ENCODE measurements around the gene KDM1A.

KDM1A gene

GRCh38 chr1:23018661-23019093 lies 591 bp upstream of the KDM1A start:
- no peak for DNase-seq

- DNase-seq: no peak
These were observed 776 bp downstream of the KDM1A start for GRCh38 chr1:23019863-23020625.

- DNase-seq: no peak
These were observed 1.6 kb downstream of the KDM1A start for GRCh38 chr1:23020706-23021405.

GRCh38 chr1:23021834-23022233 lies 2.6 kb downstream of the KDM1A start:
- no peak for DNase-seq

- DNase-seq: no peak
These were observed 4.0 kb downstream of the KDM1A start for GRCh38 chr1:23023174-23023845.

GRCh38 chr1:23026568-23026967 lies 7.3 kb downstream of the KDM1A start:
- DNase-seq: no peak

- DNase-seq: no peak
These were observed 8.2 kb downstream of the KDM1A start for GRCh38 chr1:23027352-23027907.

- no peak for DNase-seq
These were observed 10.1 kb downstream of the KDM1A start for GRCh38 chr1:23029337-23029736.

- DNase-seq: no peak
These were observed 16.7 kb downstream of the KDM1A start for GRCh38 chr1:23035823-23036452.

GRCh38 chr1:23037081-23037740 lies 17.9 kb downstream of the KDM1A start:
- no peak for DNase-seq

- DNase-seq: no peak
These were observed 20.1 kb downstream of the KDM1A start for GRCh38 chr1:23039308-23039826.

GRCh38 chr1:23040509-23040908 lies 21.2 kb downstream of the KDM1A start:
- DNase-seq: no peak

GRCh38 chr1:23044035-23044434 lies 24.8 kb downstream of the KDM1A start:
- DNase-seq: no peak

- no peak for DNase-seq
These were observed 30.9 kb downstream of the KDM1A start for GRCh38 chr1:23050201-23050600.

GRCh38 chr1:23051290-23051909 lies 32.1 kb downstream of the KDM1A start:
- DNase-seq: no peak

GRCh38 chr1:23057301-23057700 lies 38.0 kb downstream of the KDM1A start:
- no peak for DNase-seq

- no peak for DNase-seq
These were observed 43.0 kb downstream of the KDM1A start for GRCh38 chr1:23062271-23062670.

- no peak for DNase-seq
These were observed 46.1 kb downstream of the KDM1A start for GRCh38 chr1:23065385-23065784.

- DNase-seq: no peak
These were observed 46.8 kb downstream of the KDM1A start for GRCh38 chr1:23066075-23066474.

- DNase-seq: no peak
These were observed 49.9 kb downstream of the KDM1A start for GRCh38 chr1:23069149-23069548.

GRCh38 chr1:23069675-23070074 lies 50.4 kb downstream of the KDM1A start:
- DNase-seq: no peak

- no peak for DNase-seq
These were observed 54.7 kb downstream of the KDM1A start for GRCh38 chr1:23074012-23074411.
